PC-3 (cell line): ENCODE data around the gene AGR3. TPM values are rescaled to one million over a fixed set of nuclear protein-coding genes. Genes with fewer than 3 reads are reported as not detected.

Experiments
- ATAC-seq: fragments of 200-7000 bp; cut with Tn5 transposase; 2 replicates; pipeline ENCODE4 v1.9.1; 2020; ENCODE audit warnings: mild to moderate bottlenecking, moderate library complexity
- BruUV-seq: library from RNA; stranded (reverse); fragments of 400-500 nt; replicated peaks from 2 replicates; lab custom pipeline; 2021; lab: Mats Ljungman, UMichigan
- CTCF ChIA-PET: fragments of 300-600 bp; sonication (Branson Sonifier 250); formaldehyde crosslinking; loops from one replicate; lab custom pipeline; 2022; ENCODE audit warnings: antibody characterized with exemption; lab: Charles Lee
- POLR2A ChIA-PET: fragments of 300-600 bp; sonication (Branson Sonifier 250); formaldehyde crosslinking; loops from one replicate; lab custom pipeline; 2022; ENCODE audit warnings: antibody characterized with exemption; ENCODE audit not compliant: unreplicated experiment; lab: Charles Lee
- DNase-seq: peaks from one replicate; pipeline ENCODE4 v3.0.0-alpha.2; 2015
- H2AFZ ChIP-seq: fragments of 300-600 bp; sonication (generic); 2 replicates; pipeline ENCODE4 v1.6.0; 2016; ENCODE audit warnings: antibody characterized with exemption, low read length
- H3F3A ChIP-seq: fragments of 300-600 bp; sonication (generic); one replicate; pipeline ENCODE4 v1.6.0; 2017; ENCODE audit warnings: antibody characterized with exemption, low read length, control low read depth, mild to moderate bottlenecking; ENCODE audit not compliant: unreplicated experiment
- H3K27ac ChIP-seq: fragments of 300-600 bp; sonication (generic); 2 replicates; pipeline ENCODE4 v1.5.1; 2016; ENCODE audit warnings: mild to moderate bottlenecking, low read length
- H3K27me3 ChIP-seq: fragments of 300-600 bp; sonication (generic); 2 replicates; pipeline ENCODE4 v1.6.1; 2016; ENCODE audit warnings: low read length, mixed read lengths
- H3K36me3 ChIP-seq: fragments of 300-600 bp; sonication (generic); 2 replicates; pipeline ENCODE4 v1.6.1; 2016; ENCODE audit warnings: low read depth, mixed run types, low read length, mixed read lengths
- H3K4me1 ChIP-seq: fragments of 300-600 bp; sonication (generic); 2 replicates; pipeline ENCODE4 v1.5.1; 2016; ENCODE audit warnings: low read length; ENCODE audit not compliant: insufficient read depth
- H3K4me2 ChIP-seq: fragments of 300-600 bp; sonication (generic); 2 replicates; pipeline ENCODE4 v1.6.0; 2016; ENCODE audit warnings: low read length
- H3K4me3 ChIP-seq: fragments of 300-600 bp; sonication (generic); 2 replicates; pipeline ENCODE4 v1.5.1; 2016; ENCODE audit warnings: mild to moderate bottlenecking, low read length, mixed read lengths
- H3K79me2 ChIP-seq: fragments of 300-600 bp; sonication (generic); 2 replicates; pipeline ENCODE4 v1.6.1; 2017; ENCODE audit warnings: low read length, mixed read lengths
- H3K9ac ChIP-seq: fragments of 300-600 bp; sonication (generic); 2 replicates; pipeline ENCODE4 v1.6.0; 2016; ENCODE audit warnings: mild to moderate bottlenecking, low read length
- H3K9me2 ChIP-seq: fragments of 300-600 bp; sonication (generic); replicated peaks from 2 replicates; pipeline ENCODE4 v1.6.1; 2016; ENCODE audit warnings: mixed run types, low read length, mixed read lengths
- H3K9me3 ChIP-seq: fragments of 300-600 bp; sonication (generic); 2 replicates; pipeline ENCODE4 v1.6.1; 2016; ENCODE audit warnings: low read length, mixed read lengths
- H4K20me1 ChIP-seq: fragments of 300-600 bp; sonication (generic); 2 replicates; pipeline ENCODE4 v1.6.1; 2016; ENCODE audit warnings: low read length, mixed read lengths
- CTCF ChIP-seq: fragments of 300-600 bp; sonication (generic); conservative IDR thresholded peaks from 2 replicates; pipeline ENCODE4 v1.5.1; 2017; ENCODE audit warnings: antibody characterized with exemption, low read depth, mild to moderate bottlenecking, low read length
- EZH2 ChIP-seq: fragments of 300-600 bp; sonication (generic); IDR thresholded peaks from one replicate; pipeline ENCODE4 v1.6.1; 2017; ENCODE audit warnings: antibody characterized with exemption, mild to moderate bottlenecking, low read length; ENCODE audit not compliant: unreplicated experiment
- EZH2phosphoT487 ChIP-seq: fragments of 300-600 bp; sonication (generic); IDR thresholded peaks from 2 replicates; pipeline ENCODE4 v1.6.1; 2018; ENCODE audit warnings: mild to moderate bottlenecking, antibody characterized with exemption, low read length, borderline replicate concordance
- intact Hi-C: fragments of 100-400 bp; cut with micrococcal nuclease; formaldehyde crosslinking; loops from 2 replicates; pipeline ENCODE4 v1.9.0; 2023
- total RNA-seq: library from RNA; depleted of rRNA; stranded (reverse); fragments of >200 nt; gene quantifications from 2 replicates; pipeline ENCODE4 v1.2.3, GENCODE V29; 2014

AGR3 gene
- total RNA-seq, 1 experiment from 2014 or later, result not detected

GRCh38 chr7:16916105-16916639 lies 34.4 kb upstream of the AGR3 start:
- intact Hi-C loops, result loop anchor here (2.0 to 5.0 kb wide), 4 partner anchors 69 to 269 kb away; partner anchors contain the start of genes ANKMY2 and BZW2
- Histone ChIP-seq H3K27ac (peak overlapping the region; percentile 92), H3K4me3 (peak overlapping the region; percentile 49), H3K4me1 (peaks cover 54% of the 10 kb centered on the region), H3K9me3 (no peaks in the 10 kb centered on the region), H4K20me1 (no peaks in the 10 kb centered on the region), H3K9me2 (no peaks in the 10 kb centered on the region), H3K4me2 (peak overlapping the region; percentile 81), H3K9ac (peak overlapping the region; percentile 63), H3K79me2 (no peaks in the 10 kb centered on the region), H2AFZ (peak overlapping the region; percentile 17; the same call in 1 of the 2 replicates), H3F3A (peaks cover 6% of the 10 kb centered on the region), H3K36me3 (no peaks in the 10 kb centered on the region), H3K27me3 (no peaks in the 10 kb centered on the region)
- no peak for TF ChIP-seq CTCF
- TF ChIP-seq EZH2, result no peak
- no peak for TF ChIP-seq EZH2phosphoT487
- ATAC-seq (peak; percentile 65), DNase-seq (peak; percentile 85)
- no TSS peak for BruUV-seq
- POLR2A ChIA-PET, result no interaction called here
- CTCF ChIA-PET, result no interaction called here

- peak overlapping the region; percentile 81 for H3K4me2 ChIP-seq
- intact Hi-C loops, result loop anchor here (5.0 kb wide), 3 partner anchors 158 to 268 kb away; partner anchors contain the start of genes ANKMY2 and BZW2
- H3K4me1 ChIP-seq, result peaks cover 47% of the 10 kb centered on the region
- H3K9me2 ChIP-seq, result no peaks in the 10 kb centered on the region
- ChIA-PET CTCF (no interaction called here), POLR2A (no interaction called here)
- H4K20me1 ChIP-seq, result no peaks in the 10 kb centered on the region
- TF ChIP-seq CTCF (no peak), EZH2phosphoT487 (no peak), EZH2 (no peak)
- peak; percentile 94 for DNase-seq
- peak overlapping the region; percentile 63 for H3K9ac ChIP-seq
- H3K79me2 ChIP-seq, result no peaks in the 10 kb centered on the region
- no peaks in the 10 kb centered on the region for H3K36me3 ChIP-seq
- H3K4me3 ChIP-seq, result peak overlapping the region; percentile 49; the same call in 1 of the 2 replicates
- no peaks in the 10 kb centered on the region for H3K9me3 ChIP-seq
- no peaks in the 10 kb centered on the region for H3K27me3 ChIP-seq
- no TSS peak for BruUV-seq
- H3F3A ChIP-seq, result peaks cover 6% of the 10 kb centered on the region
- peak overlapping the region; percentile 92 for H3K27ac ChIP-seq
- H2AFZ ChIP-seq, result no peak overlapping the region
- ATAC-seq, result peak; percentile 88
Observed at GRCh38 chr7:16915405-16915804, 33.6 kb upstream of the AGR3 start.

DNA sequence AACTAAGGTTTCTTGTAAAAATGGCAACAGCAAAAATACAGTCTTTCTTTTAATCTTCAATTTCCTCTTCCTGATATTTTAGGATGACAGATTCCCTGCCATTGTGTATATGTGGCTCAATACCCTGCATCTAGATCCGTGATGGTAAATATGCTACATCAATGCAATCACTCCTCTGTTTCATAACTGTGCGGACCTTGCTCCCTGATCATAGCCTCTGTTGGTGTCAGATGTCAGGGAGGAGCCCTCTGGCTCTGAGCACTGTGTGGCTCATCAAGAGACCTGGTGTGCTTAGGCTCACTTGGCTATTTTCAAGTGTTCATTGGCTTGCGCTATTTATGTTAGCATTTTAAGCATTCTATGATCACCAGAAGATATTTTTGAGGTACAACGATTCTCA lies 33.0 kb upstream of the AGR3 start:
- peak overlapping the region; percentile 92 for H3K27ac ChIP-seq
- DNase-seq (peak; percentile 59), ATAC-seq (peak; percentile 32; the same call in 1 of the 2 replicates)
- no peaks in the 10 kb centered on the region for H3K9me2 ChIP-seq
- H3K4me2 ChIP-seq, result peak overlapping the region; percentile 81
- CTCF ChIA-PET, result no interaction called here
- no peak overlapping the region for H3K9ac ChIP-seq
- H3K9me3 ChIP-seq, result no peaks in the 10 kb centered on the region
- peaks cover 45% of the 10 kb centered on the region for H3K4me1 ChIP-seq
- no peak overlapping the region; the same call in 1 of the 2 replicates for H3K4me3 ChIP-seq
- H3K79me2 ChIP-seq, result no peaks in the 10 kb centered on the region
- H4K20me1 ChIP-seq, result no peaks in the 10 kb centered on the region
- intact Hi-C loops, result loop anchor here (5.0 kb wide), 3 partner anchors 157 to 267 kb away; partner anchors contain the start of genes ANKMY2 and BZW2
- POLR2A ChIA-PET, result no interaction called here
- H3K27me3 ChIP-seq, result no peaks in the 10 kb centered on the region
- BruUV-seq, result no TSS peak
- TF ChIP-seq EZH2phosphoT487, result no peak
- TF ChIP-seq CTCF, result no peak
- no peak for TF ChIP-seq EZH2
- H2AFZ ChIP-seq, result no peak overlapping the region
- H3K36me3 ChIP-seq, result no peaks in the 10 kb centered on the region
- H3F3A ChIP-seq, result peaks cover 6% of the 10 kb centered on the region
